Upper lobe of left lung (tissue), 6 donors: ENCODE results near the gene FARP1. TPM values are rescaled to one million over a fixed set of nuclear protein-coding genes. Genes with fewer than 3 reads are reported as not detected.

Experiments
- ATAC-seq, 2 donors: fragments of 200-7000 bp; cut with Tn5 transposase; one replicate each; pipeline ENCODE4 v1.9.1; 2022; ENCODE audit warnings: mild to moderate bottlenecking in 2 of 2, moderate library complexity in 2 of 2; ENCODE audit not compliant: low FRiP score in 2 of 2
- DNase-seq, 2 donors: peaks; one replicate each; pipeline ENCODE4 v3.0.0-alpha.2; 2019 to 2020
- H3K27ac ChIP-seq, 4 donors: fragments of 200-600 bp; sonication (generic); one replicate each; pipeline ENCODE4 v1.5.1; 2016 to 2019
- H3K27me3 ChIP-seq, 4 donors: fragments of 200-600 bp; sonication (generic); one replicate each; pipeline ENCODE4 v1.5.1; 2017 to 2019
- H3K36me3 ChIP-seq, 4 donors: fragments of 200-600 bp; sonication (generic); one replicate each; pipeline ENCODE4 v1.5.1; 2016 to 2019
- H3K4me1 ChIP-seq, 4 donors: fragments of 200-600 bp; sonication (generic); one replicate each; pipeline ENCODE4 v1.5.1; 2018 to 2019
- H3K4me3 ChIP-seq, 4 donors: fragments of 200-600 bp; sonication (generic); one replicate each; pipeline ENCODE4 v1.5.1; 2017 to 2019; ENCODE audit warnings: mild to moderate bottlenecking in 2 of 4, moderate library complexity in 1 of 4
- H3K9me3 ChIP-seq, 4 donors: fragments of 200-600 bp; sonication (generic); one replicate each; pipeline ENCODE4 v1.5.1; 2018 to 2019
- EP300 ChIP-seq, 4 donors: sonication (generic); formaldehyde crosslinking; IDR thresholded peaks; one replicate each; pipeline ENCODE4 v1.5.1; 2017; ENCODE audit warnings: antibody characterized with exemption in 4 of 4, control low read depth in 2 of 4
- POLR2A ChIP-seq, 4 donors: fragments of 450-650 bp; IDR thresholded peaks; one replicate each; pipeline ENCODE4 v1.5.1; 2016 to 2017; ENCODE audit warnings: antibody characterized with exemption in 4 of 4, mild to moderate bottlenecking in 2 of 4
- POLR2AphosphoS5 ChIP-seq, 2 donors: sonication (generic); formaldehyde crosslinking; IDR thresholded peaks; one replicate each; pipeline ENCODE4 v1.5.1; 2017; ENCODE audit warnings: antibody characterized with exemption in 2 of 2
- WGBS, 2 donors: methylation state at CpG; one replicate each; pipeline ENCODE4 v1.1.5; 2017 to 2018; 5-methylcytosine and 5-hydroxymethylcytosine counted together
- total RNA-seq, 6 donors: library from RNA; depleted of rRNA in 4 of 6; stranded (reverse); fragments of >200 nt in 4 of 6; gene quantifications; one replicate each; pipeline versions ENCODE4 v1.1.0 to v1.2.1, GENCODE V29; 2016 to 2021
- TF ChIP-seq, protein P1 (sequence below), 6 experiments: fragments of 450-650 bp in 4 of 6; fragments of 200-600 bp in 2 of 6; sonication (generic) in 2 of 6; IDR thresholded peaks; one replicate each; pipeline ENCODE4 v1.5.1; 2016 to 2019; ENCODE audit warnings: antibody characterized with exemption in 6 of 6
- donor health status: DM: no; HTN: no; CAD: no; lungs with moderate emphysema.
- donor health status: DM: no; HTN: yes; CAD: no; lungs with severe emphysema.

Gene FARP1
- total RNA-seq, 6 donors from 2014 or later = 65.7 to 111 (median 91.8) TPM

DNA sequence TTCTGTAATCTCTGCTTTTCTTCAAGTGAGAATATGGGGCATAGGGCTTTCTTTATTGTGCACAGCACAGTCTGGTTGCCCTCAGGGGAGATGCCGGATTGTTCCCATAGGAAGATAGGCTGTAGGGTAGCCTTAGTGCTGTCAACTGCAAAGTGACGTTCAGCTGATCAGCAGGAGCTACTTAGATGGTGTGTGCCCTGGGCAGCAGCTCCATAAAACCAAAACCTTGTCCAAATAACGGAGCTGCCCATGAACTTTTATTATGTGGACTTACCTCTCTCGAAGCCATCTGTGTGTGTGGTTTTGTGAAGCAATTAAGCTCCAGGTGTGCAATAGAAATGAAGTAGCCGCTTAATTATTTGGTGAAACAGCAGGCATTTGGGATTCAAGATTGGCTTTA lies 154.2 kb downstream of the FARP1 start:
- WGBS, 2 donors = 84 to 86% methylated on average over 5 of the region's 5 CpGs
- DNase-seq (no peak), ATAC-seq (no peak)
- H3K4me3 ChIP-seq = no peak overlapping the region
- H3K27ac ChIP-seq = no peak overlapping the region
- TF ChIP-seq, protein P1, sequence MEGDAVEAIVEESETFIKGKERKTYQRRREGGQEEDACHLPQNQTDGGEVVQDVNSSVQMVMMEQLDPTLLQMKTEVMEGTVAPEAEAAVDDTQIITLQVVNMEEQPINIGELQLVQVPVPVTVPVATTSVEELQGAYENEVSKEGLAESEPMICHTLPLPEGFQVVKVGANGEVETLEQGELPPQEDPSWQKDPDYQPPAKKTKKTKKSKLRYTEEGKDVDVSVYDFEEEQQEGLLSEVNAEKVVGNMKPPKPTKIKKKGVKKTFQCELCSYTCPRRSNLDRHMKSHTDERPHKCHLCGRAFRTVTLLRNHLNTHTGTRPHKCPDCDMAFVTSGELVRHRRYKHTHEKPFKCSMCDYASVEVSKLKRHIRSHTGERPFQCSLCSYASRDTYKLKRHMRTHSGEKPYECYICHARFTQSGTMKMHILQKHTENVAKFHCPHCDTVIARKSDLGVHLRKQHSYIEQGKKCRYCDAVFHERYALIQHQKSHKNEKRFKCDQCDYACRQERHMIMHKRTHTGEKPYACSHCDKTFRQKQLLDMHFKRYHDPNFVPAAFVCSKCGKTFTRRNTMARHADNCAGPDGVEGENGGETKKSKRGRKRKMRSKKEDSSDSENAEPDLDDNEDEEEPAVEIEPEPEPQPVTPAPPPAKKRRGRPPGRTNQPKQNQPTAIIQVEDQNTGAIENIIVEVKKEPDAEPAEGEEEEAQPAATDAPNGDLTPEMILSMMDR (IDR thresholded peaks at IDR 0.05) = no peak
- TF ChIP-seq EP300 (IDR thresholded peaks at IDR 0.05) = no peak
- TF ChIP-seq POLR2A (IDR thresholded peaks at IDR 0.05) = no peak
- no peak for TF ChIP-seq POLR2AphosphoS5 (IDR thresholded peaks at IDR 0.05)
- H3K36me3 ChIP-seq = no peaks in the 10 kb centered on the region
- no peaks in the 10 kb centered on the region for H3K9me3 ChIP-seq
- no peaks in the 10 kb centered on the region for H3K27me3 ChIP-seq
- peaks cover 35 to 46% (median 41%) of the 10 kb centered on the region in 4 donors for H3K4me1 ChIP-seq

DNA sequence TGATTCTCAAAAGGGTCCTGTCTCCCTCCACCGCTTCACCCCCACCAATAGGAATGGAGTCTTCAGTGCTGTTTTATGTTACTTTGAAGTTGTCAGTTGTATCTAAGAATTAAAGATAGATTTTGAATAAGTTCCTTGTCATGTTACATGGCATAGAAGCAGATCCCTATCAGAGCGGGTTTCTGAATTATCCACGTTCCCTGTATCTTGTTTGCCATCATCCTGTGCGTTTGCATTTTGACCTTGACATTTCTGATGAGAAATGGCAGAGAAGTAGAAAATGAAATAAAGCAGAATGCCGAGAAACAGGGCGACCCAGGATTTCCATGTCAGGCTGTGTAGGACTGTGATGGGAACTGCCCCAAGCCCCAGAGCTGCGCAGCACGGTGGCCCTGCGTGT lies 154.9 kb downstream of the FARP1 start:
- Histone ChIP-seq H3K4me3 (no peak overlapping the region), H3K27me3 (no peaks in the 10 kb centered on the region), H3K27ac (peak overlapping the region in 1 of 4 donors; percentile 11), H3K9me3 (no peaks in the 10 kb centered on the region), H3K36me3 (no peaks in the 10 kb centered on the region), H3K4me1 (peaks cover 36 to 53% (median 43%) of the 10 kb centered on the region in 4 donors)
- 93 to 96% methylated on average over 9 of the region's 9 CpGs for WGBS, 2 donors
- ATAC-seq (no peak), DNase-seq (no peak)
- TF ChIP-seq POLR2A (IDR thresholded peaks at IDR 0.05) (no peak), POLR2AphosphoS5 (IDR thresholded peaks at IDR 0.05) (no peak), EP300 (IDR thresholded peaks at IDR 0.05) (no peak)

DNA sequence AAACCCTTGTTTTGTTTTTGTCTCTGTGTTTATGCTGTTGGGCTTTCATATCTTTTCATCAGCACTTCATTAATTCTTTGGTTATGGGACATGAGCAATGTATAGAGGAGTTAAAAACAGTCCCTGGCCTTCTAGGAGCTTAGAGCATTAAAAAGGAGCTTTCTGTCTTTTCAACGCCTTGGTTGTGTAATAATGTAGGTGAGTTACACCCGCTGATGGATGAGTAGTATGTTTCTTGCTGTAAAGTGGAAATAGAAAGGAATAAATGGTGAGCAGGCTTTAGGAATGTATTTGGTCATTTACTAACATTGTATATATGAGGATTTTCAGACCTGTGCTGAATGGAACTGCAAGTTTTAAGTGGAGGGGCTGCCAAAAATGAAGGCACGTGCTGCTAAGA lies 155.7 kb downstream of the FARP1 start:
- H3K9me3 ChIP-seq = no peaks in the 10 kb centered on the region
- TF ChIP-seq, protein P1 (IDR thresholded peaks at IDR 0.05) = no peak
- no peak for TF ChIP-seq POLR2A (IDR thresholded peaks at IDR 0.05)
- no peak for TF ChIP-seq EP300 (IDR thresholded peaks at IDR 0.05)
- no peak for TF ChIP-seq POLR2AphosphoS5 (IDR thresholded peaks at IDR 0.05)
- 41 to 51% methylated on average over 3 of the region's 3 CpGs for WGBS, 2 donors
- DNase-seq (no peak), ATAC-seq (no peak)
- peak overlapping the region in 2 of 4 donors; percentile 11 to 37 for H3K27ac ChIP-seq
- peaks cover 35 to 48% (median 38%) of the 10 kb centered on the region in 4 donors for H3K4me1 ChIP-seq
- H3K4me3 ChIP-seq = no peak overlapping the region
- H3K27me3 ChIP-seq = no peaks in the 10 kb centered on the region
- H3K36me3 ChIP-seq = no peaks in the 10 kb centered on the region

DNA sequence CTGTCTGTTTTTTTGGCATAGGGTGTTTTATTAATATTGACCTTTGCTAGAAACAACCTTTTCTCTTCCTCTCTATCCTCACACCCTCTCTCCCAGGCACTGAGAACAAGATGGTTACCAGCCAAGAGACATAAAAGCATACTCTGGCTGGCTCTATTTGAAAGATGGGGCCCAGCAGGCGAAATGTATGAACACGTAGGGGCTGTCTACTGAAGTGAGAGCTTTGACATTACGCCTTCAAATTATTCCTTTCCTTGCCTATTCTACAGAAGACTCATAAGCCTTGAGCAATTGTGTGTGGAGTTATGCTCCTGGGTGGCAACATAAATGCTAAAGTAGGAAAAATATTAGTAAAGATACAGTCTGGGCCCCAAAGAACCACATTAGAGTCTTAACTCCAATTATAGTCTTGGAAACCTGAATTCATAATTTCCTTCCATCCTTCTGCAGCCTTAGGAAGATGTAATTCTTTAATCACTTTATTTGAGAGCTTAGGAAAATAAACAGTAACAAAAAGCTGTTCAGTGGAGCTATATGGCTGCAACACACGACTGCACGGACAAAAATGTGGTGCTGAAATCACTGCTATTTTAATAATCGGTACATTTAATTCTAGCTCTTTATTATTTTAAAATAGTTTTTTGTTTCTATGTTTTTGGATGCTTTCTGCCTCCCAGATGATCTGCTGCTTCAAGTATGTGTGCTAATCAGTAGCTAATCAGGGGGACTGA lies 156.5 kb downstream of the FARP1 start:
- TF ChIP-seq POLR2AphosphoS5 (IDR thresholded peaks at IDR 0.05) = no peak
- TF ChIP-seq, protein P1 (IDR thresholded peaks at IDR 0.05) = no peak
- TF ChIP-seq POLR2A (IDR thresholded peaks at IDR 0.05) = no peak
- no peak for TF ChIP-seq EP300 (IDR thresholded peaks at IDR 0.05)
- no peak for ATAC-seq
- Histone ChIP-seq H3K27ac (peak overlapping the region in 3 of 4 donors; percentile 8 to 79 (median 72)), H3K9me3 (no peaks in the 10 kb centered on the region), H3K4me3 (no peak overlapping the region), H3K36me3 (no peaks in the 10 kb centered on the region), H3K27me3 (no peaks in the 10 kb centered on the region), H3K4me1 (peaks cover 33 to 48% (median 38%) of the 10 kb centered on the region in 4 donors)
- no peak for DNase-seq
- 63 to 72% methylated on average over 6 of the region's 6 CpGs for WGBS, 2 donors

DNA sequence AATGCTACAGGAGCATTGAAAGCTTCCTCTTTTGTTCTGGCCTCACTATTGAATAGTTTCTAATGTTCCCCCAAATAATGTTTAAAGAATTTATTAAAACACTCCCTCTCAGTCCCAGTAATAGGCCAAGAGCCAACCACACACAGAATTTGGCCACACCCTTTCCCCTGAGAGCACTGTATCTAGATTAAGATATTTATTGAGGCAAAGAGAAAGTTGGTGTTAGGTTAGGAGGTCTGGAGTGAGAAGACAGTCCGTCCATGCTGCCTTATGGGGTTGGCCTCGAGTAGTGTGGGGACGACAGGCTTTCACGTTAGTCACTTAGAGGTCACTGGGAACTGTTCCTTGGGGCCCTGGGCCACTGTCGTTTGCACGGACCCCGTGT lies 157.1 kb downstream of the FARP1 start:
- no peak for DNase-seq
- ATAC-seq = peak in 1 of 2 donors; percentile 41
- no peak for TF ChIP-seq EP300 (IDR thresholded peaks at IDR 0.05)
- TF ChIP-seq, protein P1 (IDR thresholded peaks at IDR 0.05) = no peak
- TF ChIP-seq POLR2A (IDR thresholded peaks at IDR 0.05) = no peak
- no peak for TF ChIP-seq POLR2AphosphoS5 (IDR thresholded peaks at IDR 0.05)
- Histone ChIP-seq H3K4me1 (peaks cover 33 to 48% (median 38%) of the 10 kb centered on the region in 4 donors), H3K4me3 (no peak overlapping the region), H3K27ac (peak overlapping the region in 3 of 4 donors; percentile 8 to 79 (median 72)), H3K36me3 (no peaks in the 10 kb centered on the region), H3K27me3 (no peaks in the 10 kb centered on the region), H3K9me3 (no peaks in the 10 kb centered on the region)
- 18 to 43% methylated on average over 6 to 7 of the region's 7 CpGs for WGBS, 2 donors
